Measurements from ENCODE around the gene ACTL7B.

Gene ACTL7B

GRCh38 chr9:108885643-108886348 lies 30.0 kb upstream of the ACTL7B start:
- Histone ChIP-seq H3K4me1 (ENCODE audit: control insufficient read depth, insufficient read depth, low read length) (no peaks in the 10 kb centered on the region), H3K9ac (ENCODE audit: low read depth, low read length) (no peak overlapping the region), H3K27me3 (ENCODE audit: control insufficient read depth, insufficient read depth, low read length) (no peaks in the 10 kb centered on the region), H3K36me3 (ENCODE audit: control insufficient read depth, insufficient read depth, low read length) (peaks cover 15% of the 10 kb centered on the region), H3K9me3 (ENCODE audit: control insufficient read depth, insufficient read depth, low read length) (no peaks in the 10 kb centered on the region), H3K4me3 (ENCODE audit: low read depth, low read length) (no peak overlapping the region)

GRCh38 chr9:108884701-108885100 lies 28.9 kb upstream of the ACTL7B start:
- Histone ChIP-seq H3K4me1 (ENCODE audit: control insufficient read depth, insufficient read depth, low read length) (no peaks in the 10 kb centered on the region), H3K36me3 (ENCODE audit: control insufficient read depth, insufficient read depth, low read length) (peaks cover 13% of the 10 kb centered on the region), H3K4me3 (ENCODE audit: low read depth, low read length) (no peak overlapping the region), H3K9ac (ENCODE audit: low read depth, low read length) (no peak overlapping the region), H3K9me3 (ENCODE audit: control insufficient read depth, insufficient read depth, low read length) (no peaks in the 10 kb centered on the region), H3K27me3 (ENCODE audit: control insufficient read depth, insufficient read depth, low read length) (no peaks in the 10 kb centered on the region)

GRCh38 chr9:108883085-108883484 lies 27.3 kb upstream of the ACTL7B start:
- Histone ChIP-seq H3K9me3 (ENCODE audit: control insufficient read depth, insufficient read depth, low read length) (no peaks in the 10 kb centered on the region), H3K9ac (ENCODE audit: low read depth, low read length) (no peak overlapping the region), H3K4me3 (ENCODE audit: low read depth, low read length) (no peak overlapping the region), H3K27me3 (ENCODE audit: control insufficient read depth, insufficient read depth, low read length) (no peaks in the 10 kb centered on the region), H3K4me1 (ENCODE audit: control insufficient read depth, insufficient read depth, low read length) (no peaks in the 10 kb centered on the region), H3K36me3 (ENCODE audit: control insufficient read depth, insufficient read depth, low read length) (peaks cover 19% of the 10 kb centered on the region)

- Histone ChIP-seq H3K4me3 (ENCODE audit: low read depth, low read length) (no peak overlapping the region), H3K4me1 (ENCODE audit: control insufficient read depth, insufficient read depth, low read length) (no peaks in the 10 kb centered on the region), H3K27me3 (ENCODE audit: control insufficient read depth, insufficient read depth, low read length) (no peaks in the 10 kb centered on the region), H3K9me3 (ENCODE audit: control insufficient read depth, insufficient read depth, low read length) (no peaks in the 10 kb centered on the region), H3K9ac (ENCODE audit: low read depth, low read length) (no peak overlapping the region), H3K36me3 (ENCODE audit: control insufficient read depth, insufficient read depth, low read length) (peaks cover 18% of the 10 kb centered on the region)
Measured at GRCh38 chr9:108882052-108882888, 26.5 kb upstream of the ACTL7B start.

- H3K9me3 ChIP-seq (ENCODE audit: control insufficient read depth, insufficient read depth, low read length) = no peaks in the 10 kb centered on the region
- H3K4me3 ChIP-seq (ENCODE audit: low read depth, low read length) = no peak overlapping the region
Measured at GRCh38 chr9:108880738-108881316, 25.0 kb upstream of the ACTL7B start.

GRCh38 chr9:108877524-108877923 lies 21.7 kb upstream of the ACTL7B start:
- no peak overlapping the region for H3K9ac ChIP-seq (ENCODE audit: low read depth, low read length)
- no peak overlapping the region for H3K4me3 ChIP-seq (ENCODE audit: low read depth, low read length)
- no peaks in the 10 kb centered on the region for H3K9me3 ChIP-seq (ENCODE audit: control insufficient read depth, insufficient read depth, low read length)
- no peaks in the 10 kb centered on the region for H3K27me3 ChIP-seq (ENCODE audit: control insufficient read depth, insufficient read depth, low read length)
- H3K4me1 ChIP-seq (ENCODE audit: control insufficient read depth, insufficient read depth, low read length) = no peaks in the 10 kb centered on the region
- peaks cover 21% of the 10 kb centered on the region for H3K36me3 ChIP-seq (ENCODE audit: control insufficient read depth, insufficient read depth, low read length)

More at GRCh38 chr9:108880738-108881316, 25.0 kb upstream of the ACTL7B start:
- no peaks in the 10 kb centered on the region for H3K27me3 ChIP-seq (ENCODE audit: control insufficient read depth, insufficient read depth, low read length)
- H3K4me1 ChIP-seq (ENCODE audit: control insufficient read depth, insufficient read depth, low read length) = no peaks in the 10 kb centered on the region
- H3K36me3 ChIP-seq (ENCODE audit: control insufficient read depth, insufficient read depth, low read length) = peaks cover 18% of the 10 kb centered on the region
- no peak overlapping the region for H3K9ac ChIP-seq (ENCODE audit: low read depth, low read length)

- peaks cover 18% of the 10 kb centered on the region for H3K36me3 ChIP-seq (ENCODE audit: control insufficient read depth, insufficient read depth, low read length)
- no peak overlapping the region for H3K4me3 ChIP-seq (ENCODE audit: low read depth, low read length)
- H3K27me3 ChIP-seq (ENCODE audit: control insufficient read depth, insufficient read depth, low read length) = no peaks in the 10 kb centered on the region
Measured at GRCh38 chr9:108876425-108876824, 20.6 kb upstream of the ACTL7B start.

GRCh38 chr9:108874058-108874788 lies 18.4 kb upstream of the ACTL7B start:
- Histone ChIP-seq H3K4me3 (ENCODE audit: low read depth, low read length) (no peak overlapping the region), H3K4me1 (ENCODE audit: control insufficient read depth, insufficient read depth, low read length) (no peaks in the 10 kb centered on the region), H3K9me3 (ENCODE audit: control insufficient read depth, insufficient read depth, low read length) (no peaks in the 10 kb centered on the region), H3K36me3 (ENCODE audit: control insufficient read depth, insufficient read depth, low read length) (peaks cover 15% of the 10 kb centered on the region), H3K9ac (ENCODE audit: low read depth, low read length) (no peak overlapping the region), H3K27me3 (ENCODE audit: control insufficient read depth, insufficient read depth, low read length) (no peaks in the 10 kb centered on the region)

More at GRCh38 chr9:108876425-108876824, 20.6 kb upstream of the ACTL7B start:
- H3K9ac ChIP-seq (ENCODE audit: low read depth, low read length) = no peak overlapping the region
- no peaks in the 10 kb centered on the region for H3K9me3 ChIP-seq (ENCODE audit: control insufficient read depth, insufficient read depth, low read length)
- H3K4me1 ChIP-seq (ENCODE audit: control insufficient read depth, insufficient read depth, low read length) = no peaks in the 10 kb centered on the region

GRCh38 chr9:108869092-108869725 lies 13.4 kb upstream of the ACTL7B start:
- H3K9ac ChIP-seq (ENCODE audit: low read depth, low read length) = no peak overlapping the region
- H3K4me1 ChIP-seq (ENCODE audit: control insufficient read depth, insufficient read depth, low read length) = no peaks in the 10 kb centered on the region
- no peak overlapping the region for H3K4me3 ChIP-seq (ENCODE audit: low read depth, low read length)
- peaks cover 3% of the 10 kb centered on the region for H3K36me3 ChIP-seq (ENCODE audit: control insufficient read depth, insufficient read depth, low read length)
- H3K9me3 ChIP-seq (ENCODE audit: control insufficient read depth, insufficient read depth, low read length) = no peaks in the 10 kb centered on the region
- no peaks in the 10 kb centered on the region for H3K27me3 ChIP-seq (ENCODE audit: control insufficient read depth, insufficient read depth, low read length)

- Histone ChIP-seq H3K9ac (ENCODE audit: low read depth, low read length) (no peak overlapping the region), H3K36me3 (ENCODE audit: control insufficient read depth, insufficient read depth, low read length) (no peaks in the 10 kb centered on the region), H3K27me3 (ENCODE audit: control insufficient read depth, insufficient read depth, low read length) (no peaks in the 10 kb centered on the region), H3K4me1 (ENCODE audit: control insufficient read depth, insufficient read depth, low read length) (no peaks in the 10 kb centered on the region), H3K4me3 (ENCODE audit: low read depth, low read length) (no peak overlapping the region), H3K9me3 (ENCODE audit: control insufficient read depth, insufficient read depth, low read length) (no peaks in the 10 kb centered on the region)
Measured at GRCh38 chr9:108867829-108868228, 12.0 kb upstream of the ACTL7B start.

- Histone ChIP-seq H3K9ac (ENCODE audit: low read depth, low read length) (no peak overlapping the region), H3K4me3 (ENCODE audit: low read depth, low read length) (no peak overlapping the region), H3K9me3 (ENCODE audit: control insufficient read depth, insufficient read depth, low read length) (no peaks in the 10 kb centered on the region), H3K4me1 (ENCODE audit: control insufficient read depth, insufficient read depth, low read length) (no peaks in the 10 kb centered on the region), H3K36me3 (ENCODE audit: control insufficient read depth, insufficient read depth, low read length) (no peaks in the 10 kb centered on the region), H3K27me3 (ENCODE audit: control insufficient read depth, insufficient read depth, low read length) (no peaks in the 10 kb centered on the region)
Measured at GRCh38 chr9:108867116-108867515, 11.3 kb upstream of the ACTL7B start.
